CD4-positive, alpha-beta T cell treated with Interleukin-12 subunit alpha and Interleukin-12 subunit beta, for 1 hour (primary cell): ENCODE measurements around the gene PHF11.
A peak's percentile ranks its signal among the peaks of the same experiment; 100 is the strongest.

Experiments used
- DNase-seq: peaks from one replicate; pipeline ENCODE4 v3.0.0-alpha.2; 2020

The PHF11 gene

DNA sequence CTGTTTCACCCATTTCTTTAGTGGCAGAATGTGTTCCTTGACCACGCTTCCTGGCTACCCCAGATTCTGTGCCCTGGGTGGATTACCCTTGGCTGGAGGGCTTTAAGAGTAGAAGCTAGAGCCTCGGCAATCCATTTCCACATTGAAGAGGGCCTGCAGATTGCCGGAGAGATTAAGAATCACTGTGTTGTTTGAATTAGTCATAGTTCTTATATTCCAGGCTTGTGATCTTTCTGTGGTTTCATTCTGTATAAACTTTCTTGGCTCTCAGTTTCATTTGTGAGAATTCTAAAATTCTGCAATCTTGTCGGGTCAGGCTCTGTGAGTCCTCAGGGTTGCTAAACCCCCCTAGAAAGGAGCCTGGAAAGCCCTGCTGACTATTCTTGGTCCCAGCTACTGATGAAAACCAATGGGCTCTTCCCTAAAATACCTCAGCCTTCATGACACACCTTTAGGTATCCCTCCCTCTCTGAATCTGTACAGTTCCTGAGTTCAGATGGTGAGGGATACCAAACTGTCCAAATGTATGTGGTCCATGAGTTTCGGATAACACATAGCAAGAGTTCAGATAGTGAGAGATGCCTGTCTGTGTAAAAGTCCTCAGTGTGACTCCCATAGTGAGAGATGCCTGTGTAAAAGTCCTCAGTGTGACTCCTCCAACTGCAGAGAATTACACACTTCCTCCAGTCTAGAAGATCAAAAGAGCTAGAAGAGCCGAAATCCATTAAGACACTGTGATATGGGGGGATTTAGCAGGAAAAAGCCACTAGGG lies 4.3 kb downstream of the PHF11 start:
- peak; percentile 24 for DNase-seq

DNA sequence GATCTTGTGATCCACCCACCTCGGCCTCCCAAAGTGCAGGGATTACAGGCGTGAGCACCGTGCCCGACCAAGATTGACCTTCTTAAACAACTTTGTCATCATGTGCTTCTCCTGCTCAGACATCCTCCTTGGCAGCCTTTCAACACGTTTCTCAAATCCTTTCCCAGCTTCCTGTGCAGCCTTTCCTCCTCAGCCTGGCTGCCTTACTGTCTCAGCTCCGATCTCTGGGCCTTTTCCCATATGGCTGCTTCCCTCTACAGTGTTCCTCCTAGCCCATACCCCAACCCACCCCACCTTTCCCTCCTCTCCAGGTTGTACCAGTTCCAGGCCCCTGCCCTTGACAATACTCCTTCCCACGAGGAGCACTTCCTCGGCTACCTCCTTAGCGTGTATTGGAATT lies 7.2 kb downstream of the PHF11 start:
- no peak for DNase-seq

DNA sequence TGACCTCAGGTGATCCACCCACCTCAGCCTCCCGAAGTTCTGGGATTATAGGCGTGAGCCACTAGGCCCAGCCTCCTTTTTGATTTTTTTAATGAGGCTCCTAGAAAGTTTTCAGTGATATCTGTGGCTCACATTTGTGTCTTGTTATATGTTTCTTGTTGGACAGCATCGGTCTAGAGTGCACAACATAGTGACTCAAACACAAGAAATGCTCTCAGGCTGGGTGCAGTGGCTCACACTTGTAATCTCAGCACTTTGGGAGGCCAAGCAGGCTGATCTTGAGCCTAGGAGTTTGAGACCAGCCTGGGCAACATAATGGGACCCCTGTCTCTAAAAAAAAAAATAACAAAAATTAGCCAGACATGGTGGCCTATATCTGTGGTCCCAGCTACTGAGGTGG lies 8.2 kb downstream of the PHF11 start:
- no peak for DNase-seq

DNA sequence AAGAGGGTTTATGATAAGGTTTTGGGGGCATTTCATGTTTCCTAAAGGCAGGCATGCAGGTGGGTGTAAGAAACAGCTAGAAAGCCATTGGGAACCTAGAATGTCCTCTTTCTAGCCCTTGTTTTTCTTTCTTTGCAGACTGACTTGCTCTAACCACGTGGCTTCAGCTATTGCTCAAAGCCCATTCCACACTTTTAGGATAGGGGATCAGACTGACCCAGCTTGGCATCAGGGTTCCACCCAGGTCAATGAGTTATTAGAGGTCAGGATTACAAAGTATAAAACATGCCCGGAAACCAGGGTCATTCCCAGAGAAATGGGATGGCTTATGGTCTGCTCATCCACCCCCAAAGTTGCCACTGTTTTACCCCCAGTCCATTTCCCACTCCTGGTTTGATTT lies 16.8 kb downstream of the PHF11 start:
- DNase-seq: no peak

DNA sequence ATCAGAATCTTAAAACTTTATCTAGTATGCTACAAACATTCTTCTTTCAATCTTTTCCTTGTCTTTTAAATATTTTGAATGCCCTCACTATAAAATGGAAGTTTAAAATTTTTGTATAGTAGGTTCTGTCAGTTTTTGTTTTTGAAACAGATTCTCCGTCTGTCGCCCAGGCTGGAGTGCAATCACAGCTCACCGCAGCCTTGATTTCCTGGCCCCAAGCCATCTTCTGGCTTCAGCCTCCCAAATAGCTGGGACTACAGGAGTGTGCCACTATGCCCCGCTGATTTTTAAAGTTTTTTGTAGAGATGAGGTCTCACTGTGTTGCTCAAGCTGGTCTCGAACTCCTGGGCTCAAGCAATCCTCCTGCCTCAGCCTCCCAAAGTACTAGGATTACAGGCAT lies 20.7 kb downstream of the PHF11 start:
- DNase-seq: no peak

DNA sequence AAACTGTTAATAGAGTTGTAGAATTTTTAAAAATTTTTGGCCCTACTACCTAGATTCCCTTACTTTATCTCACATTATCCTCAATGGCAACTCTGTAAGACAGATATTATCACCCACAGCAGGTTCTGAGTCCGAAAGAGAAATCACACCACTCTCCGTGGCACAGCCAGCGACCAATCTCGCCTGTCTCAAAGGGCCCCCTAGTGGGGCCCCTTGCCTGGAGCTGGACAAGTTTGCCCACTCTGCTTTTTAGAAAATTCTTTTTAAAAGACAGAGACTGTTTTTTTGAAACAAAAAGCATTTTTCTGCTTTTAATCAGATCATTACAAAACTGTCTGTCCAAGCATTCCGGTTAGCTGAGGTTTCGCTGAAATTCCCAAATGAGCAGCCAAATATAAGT lies 21.7 kb downstream of the PHF11 start:
- no peak for DNase-seq

DNA sequence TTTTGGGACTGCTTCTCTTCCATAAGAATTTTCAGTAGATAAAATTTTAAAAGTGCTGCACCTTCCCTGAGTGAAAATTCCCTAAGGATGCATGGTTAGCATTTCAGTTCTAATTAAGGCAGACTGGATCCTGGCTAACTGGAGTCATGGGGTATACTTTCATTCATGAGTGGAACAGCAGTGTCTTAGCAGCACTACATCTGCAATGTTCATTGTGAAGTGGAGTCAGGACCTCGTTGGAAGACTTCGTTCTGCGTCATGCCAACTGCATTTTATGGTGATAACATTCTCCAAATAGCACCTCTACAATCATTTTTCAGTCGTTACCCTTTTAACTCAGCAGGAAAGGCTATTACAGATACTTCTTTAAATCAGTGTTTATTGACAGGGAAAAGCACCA lies 25.5 kb downstream of the PHF11 start:
- DNase-seq: no peak

DNA sequence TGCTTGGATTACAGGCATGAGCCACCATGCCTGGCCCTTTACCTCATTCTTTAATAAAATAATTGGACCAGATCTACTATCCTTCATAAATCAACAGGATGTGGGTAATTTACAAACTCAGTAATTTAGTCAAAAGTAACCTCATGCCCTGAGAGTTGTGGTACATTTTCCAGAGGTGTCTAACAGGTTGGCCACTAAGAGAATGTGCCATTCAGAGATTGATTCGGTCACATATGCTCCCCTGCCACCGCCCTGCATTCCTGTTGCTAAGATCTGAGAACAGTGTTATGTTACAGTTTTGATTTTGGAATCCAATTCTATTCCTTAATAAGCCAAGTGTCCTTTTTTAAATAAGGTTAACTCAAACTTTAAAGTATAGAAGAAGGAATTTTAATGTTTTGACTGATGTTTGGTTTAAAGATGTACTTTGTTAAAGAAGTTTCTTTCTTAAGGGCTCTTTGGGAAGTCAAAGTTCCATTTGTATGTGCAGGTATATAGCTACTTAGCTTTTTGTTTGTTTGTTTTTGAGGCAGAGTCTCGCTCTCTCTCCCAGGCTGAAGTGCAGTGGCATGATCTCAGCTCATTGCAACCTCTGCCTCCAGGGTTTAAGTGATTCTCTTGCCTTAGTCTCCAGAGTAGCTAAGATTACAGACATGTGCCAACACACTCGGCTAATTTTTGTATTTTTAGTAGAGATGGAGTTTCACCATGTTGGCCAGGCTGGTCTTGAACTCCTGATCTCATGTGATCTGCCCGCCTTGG lies 29.2 kb downstream of the PHF11 start:
- DNase-seq: no peak

DNA sequence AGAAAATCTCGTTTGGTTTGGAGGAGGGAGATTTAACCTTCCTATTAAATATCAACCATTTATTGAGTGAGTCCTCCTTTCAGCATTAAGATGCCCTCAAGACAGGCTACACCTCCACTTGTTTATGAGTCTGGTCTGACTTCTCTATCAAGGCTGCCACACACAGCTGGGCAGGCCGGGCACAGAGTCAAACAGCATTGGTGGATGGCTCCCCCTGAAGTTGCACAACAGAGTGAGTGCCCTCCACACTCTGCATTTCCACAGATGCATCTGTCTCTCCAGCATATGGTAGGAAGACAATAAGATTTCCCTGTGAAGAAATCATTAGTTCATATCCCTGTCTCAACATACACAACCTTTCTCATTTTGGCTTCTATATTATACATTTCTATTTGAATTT lies 31.4 kb downstream of the PHF11 start:
- no peak for DNase-seq

DNA sequence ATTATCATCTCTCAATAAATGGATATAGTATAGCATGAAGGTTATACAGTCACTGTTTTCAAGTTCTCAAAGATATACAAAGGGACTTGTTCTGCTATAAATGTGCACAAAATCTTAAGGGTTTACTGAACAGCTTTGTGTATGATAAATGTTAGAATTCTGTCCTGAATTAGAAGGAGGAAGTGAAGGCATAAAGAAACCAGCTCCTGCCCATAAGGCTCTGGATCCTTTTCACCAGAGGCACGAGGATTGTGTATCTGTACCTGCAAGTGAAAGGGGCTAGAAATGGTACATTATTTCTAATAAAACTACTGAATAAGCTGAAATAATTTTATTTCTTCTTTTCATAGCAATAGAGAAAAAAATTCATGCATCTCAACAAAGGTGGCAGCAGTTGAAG lies 32.4 kb downstream of the PHF11 start:
- no peak for DNase-seq

DNA sequence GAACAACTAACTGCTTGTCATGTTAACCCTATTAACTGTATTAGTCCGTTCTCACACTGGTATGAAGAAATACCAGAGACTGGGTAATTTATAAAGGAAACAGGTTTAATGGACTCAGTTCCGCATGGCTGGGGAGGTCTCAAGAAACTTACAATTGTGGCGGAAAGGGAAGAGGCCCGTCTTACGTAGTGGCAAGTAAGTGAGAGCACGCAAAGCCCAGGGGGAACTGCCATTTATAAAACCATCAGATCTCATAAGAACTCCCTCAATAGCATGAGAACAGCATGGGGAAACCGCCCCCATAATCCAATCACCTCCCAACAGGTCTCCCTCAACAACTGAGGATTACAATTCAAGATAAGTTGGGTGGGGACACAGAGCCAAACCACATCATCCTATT lies 34.7 kb downstream of the PHF11 start:
- DNase-seq: peak; percentile 14

DNA sequence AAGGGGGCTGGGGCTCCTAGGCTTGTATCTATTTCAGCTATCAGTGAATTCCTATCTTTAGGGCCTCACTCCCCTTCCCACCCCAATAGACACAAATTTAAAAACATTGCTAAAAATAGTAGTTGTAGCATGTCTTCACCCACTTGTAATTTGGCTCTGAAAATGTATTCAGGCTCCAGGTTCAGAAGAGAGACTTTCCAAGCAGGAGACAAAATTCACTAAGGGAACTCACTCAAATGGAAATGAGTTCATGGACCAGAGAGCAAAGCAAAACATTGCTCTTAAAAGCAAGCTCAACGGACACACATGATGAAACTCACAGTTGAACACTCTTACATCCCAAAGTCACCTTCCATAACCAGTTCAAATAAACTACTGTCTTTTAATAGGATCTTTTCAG lies 36.8 kb downstream of the PHF11 start:
- no peak for DNase-seq

DNA sequence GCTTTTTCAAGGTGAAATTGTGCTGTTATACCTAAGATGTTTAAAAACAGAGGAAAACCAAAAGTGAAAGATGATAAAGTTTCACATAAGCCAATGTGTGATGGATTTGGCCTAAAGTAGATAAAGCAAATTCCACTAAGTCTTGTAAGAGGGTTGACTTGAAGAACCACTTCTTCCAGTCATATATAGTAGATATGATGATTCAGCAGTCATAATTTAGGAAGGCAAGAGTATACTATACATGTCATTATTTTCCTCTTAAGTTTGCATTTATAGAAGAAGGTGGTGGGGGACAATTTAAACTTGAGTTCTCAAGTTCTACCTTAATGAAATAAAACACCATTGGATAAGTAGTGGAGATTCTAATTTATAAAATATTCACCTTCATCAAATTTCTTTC lies 37.3 kb downstream of the PHF11 start:
- no peak for DNase-seq

DNA sequence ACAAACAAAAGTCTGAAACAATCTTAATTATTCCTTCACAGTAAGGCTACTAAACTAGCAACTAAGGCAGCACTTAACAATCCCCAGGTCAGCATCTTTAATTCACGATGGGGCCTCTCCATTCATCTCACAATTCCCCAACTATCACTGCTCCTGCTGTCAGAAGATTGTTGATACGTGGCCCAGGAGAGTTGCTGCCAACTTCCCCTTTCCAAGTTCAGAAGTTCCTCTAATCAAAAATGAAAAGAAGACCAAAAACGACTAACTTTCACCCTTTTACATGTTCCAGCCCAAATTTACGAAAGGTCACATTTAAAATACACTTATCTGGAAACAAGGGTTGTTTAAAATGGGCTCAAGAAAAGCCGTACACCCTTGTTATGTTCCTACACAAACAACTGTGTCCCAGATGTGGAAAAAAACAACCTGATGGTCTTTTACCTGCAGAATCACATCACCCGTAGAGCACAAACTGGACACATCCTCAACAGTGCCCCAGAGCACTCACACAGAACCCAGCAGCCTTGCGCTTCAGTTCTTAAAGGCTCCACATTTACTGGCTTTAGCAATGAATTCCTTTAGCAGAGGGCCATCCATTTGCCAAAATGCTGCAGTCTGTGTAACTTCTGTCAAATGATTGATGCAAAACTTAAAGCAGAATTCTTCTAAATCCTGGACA lies 38.0 kb downstream of the PHF11 start:
- DNase-seq: no peak

DNA sequence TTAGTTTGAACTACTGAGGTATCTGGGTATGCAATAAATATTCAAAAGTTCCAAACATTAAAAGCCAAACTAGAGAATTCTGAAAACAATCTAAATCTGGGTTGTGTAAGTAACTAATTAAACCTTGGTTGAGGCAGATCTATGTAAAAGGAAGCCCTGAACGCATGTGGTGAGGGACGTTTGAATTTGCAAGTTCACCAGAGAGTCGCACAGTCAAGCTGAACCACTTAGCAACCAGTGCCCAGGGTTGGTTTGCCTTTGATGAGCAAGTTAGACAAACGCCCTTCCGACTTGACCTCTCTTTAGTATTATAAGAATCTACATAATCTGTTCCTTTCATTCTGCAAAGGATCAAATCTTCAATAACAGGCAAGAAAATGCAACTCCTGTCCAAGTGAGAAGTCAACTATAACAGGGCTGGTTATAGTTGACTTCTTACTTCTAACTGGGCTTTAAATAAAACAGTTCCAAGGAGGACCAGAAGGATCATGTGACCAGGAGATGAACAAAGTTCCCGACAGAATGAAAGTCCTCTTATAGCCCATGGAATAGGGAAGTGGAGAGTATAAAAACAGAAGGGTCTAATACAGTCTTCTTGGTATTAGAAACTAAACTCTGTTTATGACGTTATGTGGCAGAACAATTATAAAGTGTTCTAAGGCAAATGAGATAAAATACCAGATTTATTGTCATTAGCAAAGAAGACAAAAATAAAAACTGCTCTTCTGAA lies 40.6 kb downstream of the PHF11 start:
- no peak for DNase-seq

DNA sequence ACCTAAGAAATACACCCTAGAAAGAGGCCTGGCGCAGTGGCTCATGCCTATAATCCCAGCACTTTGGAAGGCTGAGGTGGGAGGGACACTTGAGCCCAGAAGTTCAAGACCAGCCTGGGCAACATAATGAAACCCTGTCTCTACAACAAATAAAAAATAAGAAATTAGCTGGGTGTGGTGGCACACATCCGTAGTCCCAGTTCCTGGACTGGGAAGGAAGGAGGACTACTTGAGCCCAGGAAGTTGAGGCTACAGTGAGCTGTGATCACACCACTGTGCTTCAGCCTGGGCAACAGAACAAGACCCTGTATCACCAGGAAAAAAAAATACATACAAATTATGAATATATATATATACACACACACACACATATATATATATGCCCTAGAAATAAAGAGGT lies 42.7 kb downstream of the PHF11 start:
- DNase-seq: no peak

DNA sequence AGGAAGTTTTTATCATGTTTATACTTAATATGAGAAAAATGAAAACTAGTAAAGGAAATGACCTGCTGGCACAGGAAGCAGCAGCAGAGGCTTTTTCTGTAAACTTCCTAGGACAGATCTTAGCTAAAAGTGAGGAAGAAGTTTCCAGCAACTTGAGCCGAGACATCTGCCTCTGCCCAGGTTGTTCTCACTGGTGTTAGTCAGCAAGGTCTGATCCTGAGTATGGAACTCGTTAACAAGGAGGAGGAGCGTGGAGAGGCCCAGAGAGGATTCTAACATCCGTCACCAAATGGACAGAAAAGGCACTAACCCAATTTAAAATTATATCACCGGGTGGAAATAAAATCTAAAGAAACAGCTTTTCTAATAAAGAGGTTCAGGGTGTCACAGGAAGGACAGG lies 43.6 kb downstream of the PHF11 start:
- no peak for DNase-seq

DNA sequence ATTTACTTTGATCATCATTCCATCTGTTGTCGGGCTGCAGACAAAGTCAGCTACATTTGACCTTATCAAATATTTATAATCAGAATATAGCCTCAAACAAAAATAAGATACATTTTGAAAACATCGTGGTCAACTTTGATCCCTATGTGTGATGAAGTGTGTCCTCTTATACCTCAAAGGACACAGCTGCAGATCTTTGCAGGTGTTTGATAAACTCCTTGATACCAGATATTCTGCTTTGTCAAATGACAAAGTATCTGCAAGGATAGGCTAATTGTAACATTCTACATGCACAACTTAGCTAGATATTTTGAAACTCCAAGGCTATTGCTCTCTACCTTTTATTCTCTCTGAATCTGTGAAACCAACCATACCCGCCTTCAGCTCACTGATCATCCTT lies 44.0 kb downstream of the PHF11 start:
- DNase-seq: no peak

DNA sequence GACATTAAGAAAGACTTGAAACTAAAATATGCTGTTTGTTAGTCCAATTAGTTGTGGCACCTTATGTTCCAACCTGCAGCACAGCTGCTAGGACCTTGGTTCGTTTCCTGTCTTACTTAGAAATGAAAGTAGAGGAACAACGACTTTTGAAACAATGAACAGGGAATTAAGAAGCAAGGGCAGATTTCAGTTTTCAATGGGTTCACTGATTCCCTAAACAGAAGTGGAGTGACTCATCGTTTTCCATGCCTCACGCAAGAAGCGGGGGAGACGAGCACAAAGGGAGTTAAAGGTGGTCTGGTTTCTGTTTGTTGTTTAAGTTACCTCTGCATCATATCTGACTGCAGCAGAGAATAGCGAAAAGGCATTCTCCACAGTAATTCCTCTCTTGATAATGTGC lies 44.8 kb downstream of the PHF11 start:
- DNase-seq: no peak

DNA sequence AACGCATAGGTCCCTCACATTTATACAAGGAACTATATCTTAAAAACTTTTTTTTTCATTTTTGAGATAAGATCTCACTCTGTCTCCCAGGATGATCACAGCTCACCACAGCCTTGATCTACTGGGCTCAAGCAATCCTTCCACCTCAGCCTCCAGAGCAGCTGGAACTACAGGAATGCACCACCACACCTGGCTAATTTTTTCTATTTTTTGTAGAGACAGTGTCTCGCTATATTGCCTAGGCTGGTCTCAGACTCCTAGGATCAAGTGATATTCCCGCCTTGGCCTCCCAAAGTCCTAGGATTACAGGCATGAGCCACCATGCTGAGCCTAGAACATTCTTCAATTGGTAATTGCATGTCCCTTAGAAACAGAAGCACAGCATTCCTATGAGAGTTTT lies 47.9 kb downstream of the PHF11 start:
- DNase-seq: no peak

DNA sequence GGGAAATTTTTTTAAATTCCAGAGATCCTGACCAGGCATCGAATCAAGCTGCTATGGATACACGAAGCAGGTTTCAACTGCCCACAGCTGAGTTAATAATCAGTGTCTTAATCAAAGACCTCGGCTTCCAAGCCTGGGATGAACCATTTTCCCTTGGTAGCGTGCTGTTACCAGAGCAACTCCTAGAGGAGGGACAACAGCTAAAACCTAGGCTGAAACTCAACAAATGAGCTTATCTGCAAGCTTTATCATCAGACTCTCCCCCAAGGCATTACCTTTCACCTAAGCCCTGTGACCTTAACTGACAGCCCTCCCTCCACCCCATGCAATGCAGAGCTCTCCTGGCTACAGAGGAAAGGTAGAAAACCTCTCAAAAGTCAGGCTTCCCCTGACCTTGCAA lies 49.9 kb downstream of the PHF11 start:
- no peak for DNase-seq

DNA sequence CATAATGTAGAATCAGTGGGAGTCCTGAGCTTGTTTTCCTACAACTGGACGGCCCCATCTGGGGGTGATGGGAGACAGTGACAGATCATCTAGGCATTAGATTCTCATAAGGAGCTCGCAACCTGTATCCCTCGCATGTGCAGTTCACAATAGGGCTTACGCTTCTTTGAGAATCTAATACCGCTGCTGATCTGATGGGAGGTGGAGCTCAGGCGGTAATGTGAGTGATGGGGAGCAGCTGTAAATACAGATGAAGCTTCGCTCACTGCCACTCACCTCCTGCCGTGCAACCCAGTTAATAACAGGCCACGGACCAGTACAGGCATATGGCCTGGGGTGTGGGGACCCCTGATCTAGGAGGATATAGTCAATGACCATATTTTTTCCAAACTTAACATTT lies 50.8 kb downstream of the PHF11 start:
- no peak for DNase-seq

DNA sequence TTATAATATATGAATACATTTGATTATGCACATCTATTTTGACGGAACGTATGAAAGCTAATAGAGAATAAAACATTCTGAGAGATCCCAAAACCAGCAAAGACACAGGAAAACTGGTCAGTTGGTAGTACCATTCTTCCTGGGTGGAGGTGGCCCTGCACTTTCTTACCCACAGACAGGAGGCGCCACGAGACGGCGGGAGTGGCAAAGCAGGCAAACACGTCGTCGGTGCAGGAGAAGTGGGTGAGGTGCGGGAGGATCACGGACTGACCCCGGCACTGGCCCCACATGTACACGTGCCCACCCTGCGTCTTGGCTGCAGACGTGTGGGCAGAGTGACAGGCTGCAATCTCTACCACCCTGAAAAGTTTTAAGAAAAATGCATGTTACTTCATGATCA lies 53.5 kb downstream of the PHF11 start:
- DNase-seq: no peak
